GM21619 (cell line): ENCODE measurements around the gene SLC31A1.

ENCODE experiments used
- ATAC-seq: cut with Tn5 transposase; IDR thresholded peaks from one replicate; pipeline ENCODE4 v1.9.1; 2021; ENCODE audit not compliant: unreplicated experiment

SLC31A1 gene

GRCh38 chr9:113221003-113221799 is at the start of gene SLC31A1, which contains the start of gene FKBP15:
Gene SLC31A1, plus strand, starts transcription at chr9:113221544. Its CDS starts 34,605 bp downstream, at chr9:113256149.
Gene FKBP15, minus strand, starts transcription at chr9:113221277. Its CDS starts 34 bp downstream, at chr9:113221243.
- ATAC-seq, result peak; percentile 83

GRCh38 chr9:113173341-113173740 is 48.0 kb upstream of the SLC31A1 start:
- no peak for ATAC-seq

GRCh38 chr9:113176803-113177202 is 44.5 kb upstream of the SLC31A1 start:
- ATAC-seq, result no peak

GRCh38 chr9:113177251-113177650 is 44.1 kb upstream of the SLC31A1 start:
- no peak for ATAC-seq

GRCh38 chr9:113178087-113178486 is 43.3 kb upstream of the SLC31A1 start:
- no peak for ATAC-seq

- ATAC-seq, result no peak
These were observed 41.5 kb upstream of the SLC31A1 start for GRCh38 chr9:113179839-113180238.

GRCh38 chr9:113181165-113181564 is 40.2 kb upstream of the SLC31A1 start:
- ATAC-seq, result no peak

- no peak for ATAC-seq
These were observed 37.3 kb upstream of the SLC31A1 start for GRCh38 chr9:113183956-113184488.

GRCh38 chr9:113184539-113184938 is 36.8 kb upstream of the SLC31A1 start:
- ATAC-seq, result no peak

- ATAC-seq, result no peak
These were observed 36.1 kb upstream of the SLC31A1 start for GRCh38 chr9:113185271-113185670.

GRCh38 chr9:113186137-113186755 is 35.1 kb upstream of the SLC31A1 start:
- ATAC-seq, result no peak

GRCh38 chr9:113187929-113188595 is 33.3 kb upstream of the SLC31A1 start:
- no peak for ATAC-seq

GRCh38 chr9:113192455-113192854 is 28.9 kb upstream of the SLC31A1 start:
- no peak for ATAC-seq

GRCh38 chr9:113199683-113200329 is 21.5 kb upstream of the SLC31A1 start:
- ATAC-seq, result no peak

- ATAC-seq, result no peak
These were observed 15.9 kb upstream of the SLC31A1 start for GRCh38 chr9:113205432-113205831.

- no peak for ATAC-seq
These were observed 15.5 kb upstream of the SLC31A1 start for GRCh38 chr9:113205861-113206260.

GRCh38 chr9:113210815-113211214 is 10.5 kb upstream of the SLC31A1 start:
- ATAC-seq, result no peak

- ATAC-seq, result no peak
These were observed 6.2 kb upstream of the SLC31A1 start for GRCh38 chr9:113215132-113215531.

GRCh38 chr9:113216406-113216805 is 4.9 kb upstream of the SLC31A1 start:
- no peak for ATAC-seq

GRCh38 chr9:113219186-113219936 is 2.0 kb upstream of the SLC31A1 start:
- peak; percentile 35 for ATAC-seq
